ENCODE measurements around the gene ATP8B4. TPM values are rescaled to one million over a fixed set of nuclear protein-coding genes. Genes with fewer than 3 reads are reported as not detected.

Gene ATP8B4
- total RNA-seq, 1 donor from 2014 or later = 9.0 TPM

DNA sequence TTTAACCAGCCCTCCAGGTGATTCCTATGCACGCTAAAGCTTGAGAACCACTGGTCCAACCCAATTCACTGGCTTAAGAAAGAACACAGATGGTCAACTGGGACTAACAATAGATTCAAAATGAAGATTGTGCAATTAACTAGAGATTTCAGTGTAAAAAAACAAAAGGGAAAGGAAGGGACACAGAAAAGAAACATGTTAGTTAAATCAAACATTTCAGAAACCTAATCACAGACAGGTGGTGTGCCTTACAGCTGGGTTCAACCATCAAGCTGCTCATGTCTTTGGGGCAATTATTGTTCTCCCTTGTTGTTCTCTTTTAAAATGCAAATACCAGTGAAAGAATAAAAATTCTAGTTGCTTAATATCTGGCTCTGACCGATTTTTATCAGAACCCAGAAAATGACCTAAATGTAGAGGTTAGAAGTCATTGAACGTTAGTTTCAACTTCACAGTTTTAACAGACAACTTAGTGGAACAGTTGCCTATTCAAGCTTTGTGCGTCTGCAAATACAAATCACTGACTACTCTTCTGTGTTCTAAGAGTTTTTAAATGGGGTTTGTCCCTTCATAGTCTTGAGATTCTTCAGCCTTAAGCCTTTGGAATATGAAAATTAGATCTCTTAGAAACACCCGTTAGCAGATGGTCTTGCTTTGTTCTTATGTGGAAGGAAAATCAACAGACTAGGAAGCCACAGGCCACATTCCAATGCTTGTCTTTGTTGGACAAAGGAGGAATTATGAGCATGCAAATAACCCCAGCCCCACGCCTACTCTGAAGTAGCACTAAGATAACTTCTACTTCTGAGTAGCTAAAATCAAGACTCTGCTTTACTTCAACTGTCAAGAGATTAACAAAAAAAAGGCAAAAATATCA, 223.4 kb downstream of the ATP8B4 start:
- ATAC-seq (no peak), DNase-seq (no peak)
- H3K27ac ChIP-seq = peak overlapping the region; percentile 26
- no peaks in the 10 kb centered on the region for H3K27me3 ChIP-seq (ENCODE audit: low read depth)
- no peak overlapping the region for H3K4me3 ChIP-seq
- H3K9me3 ChIP-seq = no peaks in the 10 kb centered on the region
- H3K36me3 ChIP-seq = no peaks in the 10 kb centered on the region
- intact Hi-C loops (cut with DNase I) = no loop called here
- no peaks in the 10 kb centered on the region for H3K4me1 ChIP-seq
- TF ChIP-seq CTCF (IDR thresholded peaks at IDR 0.05) = no peak

GRCh38 chr15:49890689-49891088, 228.3 kb downstream of the ATP8B4 start:
- no peaks in the 10 kb centered on the region for H3K27me3 ChIP-seq (ENCODE audit: low read depth)

GRCh38 chr15:49889536-49889935, 229.5 kb downstream of the ATP8B4 start:
- Histone ChIP-seq H3K27ac (no peak overlapping the region), H3K9me3 (no peaks in the 10 kb centered on the region), H3K4me3 (no peak overlapping the region), H3K4me1 (no peaks in the 10 kb centered on the region), H3K27me3 (ENCODE audit: low read depth) (no peaks in the 10 kb centered on the region), H3K36me3 (no peaks in the 10 kb centered on the region)
- no peak for DNase-seq
- no peak for ATAC-seq
- TF ChIP-seq CTCF (IDR thresholded peaks at IDR 0.05) = no peak
- intact Hi-C loops (cut with DNase I) = no loop called here

More at GRCh38 chr15:49890689-49891088, 228.3 kb downstream of the ATP8B4 start:
- Histone ChIP-seq H3K4me1 (no peaks in the 10 kb centered on the region), H3K4me3 (no peak overlapping the region), H3K36me3 (no peaks in the 10 kb centered on the region), H3K27ac (no peak overlapping the region), H3K9me3 (no peaks in the 10 kb centered on the region)
- DNase-seq (no peak), ATAC-seq (no peak)
- TF ChIP-seq CTCF (IDR thresholded peaks at IDR 0.05) = no peak
- intact Hi-C loops (cut with DNase I) = no loop called here

GRCh38 chr15:49888734-49889133, 230.3 kb downstream of the ATP8B4 start:
- ATAC-seq (no peak), DNase-seq (no peak)
- TF ChIP-seq CTCF (IDR thresholded peaks at IDR 0.05) = no peak
- intact Hi-C loops (cut with DNase I) = no loop called here
- Histone ChIP-seq H3K27me3 (ENCODE audit: low read depth) (no peaks in the 10 kb centered on the region), H3K36me3 (no peaks in the 10 kb centered on the region), H3K4me3 (no peak overlapping the region), H3K4me1 (no peaks in the 10 kb centered on the region), H3K9me3 (no peaks in the 10 kb centered on the region), H3K27ac (no peak overlapping the region)

DNA sequence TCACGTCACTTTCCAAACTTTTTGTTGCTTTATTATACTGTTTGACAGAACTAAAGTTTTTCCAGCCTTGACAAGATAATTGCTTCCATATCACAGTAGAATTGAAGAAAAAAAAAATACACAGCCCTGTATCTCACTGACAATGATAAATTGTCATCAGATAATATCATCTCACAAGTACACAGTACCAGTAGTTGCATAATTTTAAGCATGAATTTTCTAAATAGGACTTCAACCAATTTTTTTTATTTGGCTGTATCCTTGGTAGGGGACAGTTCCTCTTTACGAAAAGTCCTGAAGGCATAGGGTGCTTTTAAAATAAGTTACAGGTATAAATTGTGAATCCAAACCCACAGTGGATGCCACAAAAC, 230.7 kb downstream of the ATP8B4 start:
- no peaks in the 10 kb centered on the region for H3K4me1 ChIP-seq
- DNase-seq (no peak), ATAC-seq (no peak)
- no peaks in the 10 kb centered on the region for H3K36me3 ChIP-seq
- no peak for TF ChIP-seq CTCF (IDR thresholded peaks at IDR 0.05)
- H3K9me3 ChIP-seq = no peaks in the 10 kb centered on the region
- no peaks in the 10 kb centered on the region for H3K27me3 ChIP-seq (ENCODE audit: low read depth)
- no peak overlapping the region for H3K27ac ChIP-seq
- H3K4me3 ChIP-seq = no peak overlapping the region
- intact Hi-C loops (cut with DNase I) = no loop called here

All from lower lobe of right lung (tissue), 2 donors.